GM06990 (cell line): ENCODE measurements around the gene ATP8B4.

Source experiments
- DNase-seq: peaks from one replicate; pipeline ENCODE4 v3.0.0-alpha.2; 2011; ENCODE audit not compliant: insufficient read length; ENCODE audit errors: extremely low read depth
- H3K27me3 ChIP-seq: replicated peaks from 2 replicates; pipeline ENCODE4 v1.6.0; 2011; ENCODE audit warnings: low read length; ENCODE audit not compliant: control insufficient read depth, insufficient read depth
- H3K36me3 ChIP-seq: 2 replicates; pipeline ENCODE4 v1.5.1; 2011; ENCODE audit warnings: low read length; ENCODE audit not compliant: control insufficient read depth, insufficient read depth
- H3K4me3 ChIP-seq: replicated peaks from 2 replicates; pipeline ENCODE4 v1.5.1; 2011; ENCODE audit warnings: low read depth, mild to moderate bottlenecking, control low read depth, low read length
- TF ChIP-seq, protein P1 (sequence below): IDR thresholded peaks from 2 replicates; pipeline ENCODE4 v1.5.1; 2011; ENCODE audit warnings: low read length, control low read depth, mild to moderate bottlenecking, inconsistent platforms; ENCODE audit not compliant: insufficient read depth, poor library complexity, severe bottlenecking

Gene ATP8B4, protein sequence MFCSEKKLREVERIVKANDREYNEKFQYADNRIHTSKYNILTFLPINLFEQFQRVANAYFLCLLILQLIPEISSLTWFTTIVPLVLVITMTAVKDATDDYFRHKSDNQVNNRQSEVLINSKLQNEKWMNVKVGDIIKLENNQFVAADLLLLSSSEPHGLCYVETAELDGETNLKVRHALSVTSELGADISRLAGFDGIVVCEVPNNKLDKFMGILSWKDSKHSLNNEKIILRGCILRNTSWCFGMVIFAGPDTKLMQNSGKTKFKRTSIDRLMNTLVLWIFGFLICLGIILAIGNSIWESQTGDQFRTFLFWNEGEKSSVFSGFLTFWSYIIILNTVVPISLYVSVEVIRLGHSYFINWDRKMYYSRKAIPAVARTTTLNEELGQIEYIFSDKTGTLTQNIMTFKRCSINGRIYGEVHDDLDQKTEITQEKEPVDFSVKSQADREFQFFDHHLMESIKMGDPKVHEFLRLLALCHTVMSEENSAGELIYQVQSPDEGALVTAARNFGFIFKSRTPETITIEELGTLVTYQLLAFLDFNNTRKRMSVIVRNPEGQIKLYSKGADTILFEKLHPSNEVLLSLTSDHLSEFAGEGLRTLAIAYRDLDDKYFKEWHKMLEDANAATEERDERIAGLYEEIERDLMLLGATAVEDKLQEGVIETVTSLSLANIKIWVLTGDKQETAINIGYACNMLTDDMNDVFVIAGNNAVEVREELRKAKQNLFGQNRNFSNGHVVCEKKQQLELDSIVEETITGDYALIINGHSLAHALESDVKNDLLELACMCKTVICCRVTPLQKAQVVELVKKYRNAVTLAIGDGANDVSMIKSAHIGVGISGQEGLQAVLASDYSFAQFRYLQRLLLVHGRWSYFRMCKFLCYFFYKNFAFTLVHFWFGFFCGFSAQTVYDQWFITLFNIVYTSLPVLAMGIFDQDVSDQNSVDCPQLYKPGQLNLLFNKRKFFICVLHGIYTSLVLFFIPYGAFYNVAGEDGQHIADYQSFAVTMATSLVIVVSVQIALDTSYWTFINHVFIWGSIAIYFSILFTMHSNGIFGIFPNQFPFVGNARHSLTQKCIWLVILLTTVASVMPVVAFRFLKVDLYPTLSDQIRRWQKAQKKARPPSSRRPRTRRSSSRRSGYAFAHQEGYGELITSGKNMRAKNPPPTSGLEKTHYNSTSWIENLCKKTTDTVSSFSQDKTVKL

DNA sequence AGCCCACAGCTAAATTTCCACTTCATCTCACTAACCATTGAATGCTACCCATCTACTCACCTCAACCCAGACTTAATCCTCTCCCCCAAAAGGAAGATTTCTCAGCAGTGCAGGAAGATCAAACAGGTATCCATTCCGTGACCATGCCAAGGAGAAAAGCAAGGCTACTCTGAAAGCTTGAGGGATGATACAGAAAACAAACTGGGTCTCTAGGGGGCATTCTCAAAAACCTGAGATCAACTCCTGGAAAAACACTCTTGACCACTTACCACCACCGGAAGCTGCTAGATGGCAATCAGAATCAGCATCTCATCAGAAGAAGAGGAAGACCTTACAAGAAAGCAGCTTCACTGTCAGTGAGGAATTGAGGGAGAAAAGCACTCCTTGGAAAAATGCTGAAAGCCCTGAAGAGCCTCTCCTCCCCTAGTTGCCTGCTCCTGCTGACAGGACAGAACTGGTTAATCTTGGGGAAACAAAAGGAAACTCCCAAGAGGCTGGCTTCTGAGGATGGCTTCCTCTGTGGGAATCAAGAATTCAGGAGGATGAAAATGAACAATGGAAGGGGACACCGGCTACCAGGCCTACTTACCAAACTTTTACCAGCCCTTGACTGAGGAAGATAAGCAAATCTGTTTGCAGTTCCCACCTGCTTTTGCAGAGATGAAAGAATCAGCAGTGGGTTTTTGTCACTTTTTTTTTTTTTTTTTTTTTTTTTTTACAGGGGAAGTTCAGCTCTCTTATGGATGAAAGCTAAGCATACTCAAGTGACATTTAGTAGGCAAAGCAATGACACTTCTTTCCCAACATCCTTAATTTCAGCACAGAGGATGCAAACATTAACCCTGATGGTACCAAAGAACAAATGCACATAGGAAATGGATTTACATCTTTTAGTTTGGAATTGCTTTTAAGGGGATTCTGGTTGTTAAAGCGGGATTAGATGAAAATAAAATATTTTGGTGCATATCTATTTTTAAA is at the start of gene ATP8B4:
Gene ATP8B4 (minus strand): TSS at position 171 of the 978 bp plus-strand sequence. CDS start 12,267 bp downstream, outside the sequence.
- no peaks in the 10 kb centered on the region for H3K36me3 ChIP-seq
- TF ChIP-seq, protein P1, sequence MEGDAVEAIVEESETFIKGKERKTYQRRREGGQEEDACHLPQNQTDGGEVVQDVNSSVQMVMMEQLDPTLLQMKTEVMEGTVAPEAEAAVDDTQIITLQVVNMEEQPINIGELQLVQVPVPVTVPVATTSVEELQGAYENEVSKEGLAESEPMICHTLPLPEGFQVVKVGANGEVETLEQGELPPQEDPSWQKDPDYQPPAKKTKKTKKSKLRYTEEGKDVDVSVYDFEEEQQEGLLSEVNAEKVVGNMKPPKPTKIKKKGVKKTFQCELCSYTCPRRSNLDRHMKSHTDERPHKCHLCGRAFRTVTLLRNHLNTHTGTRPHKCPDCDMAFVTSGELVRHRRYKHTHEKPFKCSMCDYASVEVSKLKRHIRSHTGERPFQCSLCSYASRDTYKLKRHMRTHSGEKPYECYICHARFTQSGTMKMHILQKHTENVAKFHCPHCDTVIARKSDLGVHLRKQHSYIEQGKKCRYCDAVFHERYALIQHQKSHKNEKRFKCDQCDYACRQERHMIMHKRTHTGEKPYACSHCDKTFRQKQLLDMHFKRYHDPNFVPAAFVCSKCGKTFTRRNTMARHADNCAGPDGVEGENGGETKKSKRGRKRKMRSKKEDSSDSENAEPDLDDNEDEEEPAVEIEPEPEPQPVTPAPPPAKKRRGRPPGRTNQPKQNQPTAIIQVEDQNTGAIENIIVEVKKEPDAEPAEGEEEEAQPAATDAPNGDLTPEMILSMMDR, result no peak
- H3K27me3 ChIP-seq, result no peaks in the 10 kb centered on the region; the same call in 1 of the 2 replicates
- DNase-seq, result no peak
- H3K4me3 ChIP-seq, result no peak within 1 kb of the TSS

DNA sequence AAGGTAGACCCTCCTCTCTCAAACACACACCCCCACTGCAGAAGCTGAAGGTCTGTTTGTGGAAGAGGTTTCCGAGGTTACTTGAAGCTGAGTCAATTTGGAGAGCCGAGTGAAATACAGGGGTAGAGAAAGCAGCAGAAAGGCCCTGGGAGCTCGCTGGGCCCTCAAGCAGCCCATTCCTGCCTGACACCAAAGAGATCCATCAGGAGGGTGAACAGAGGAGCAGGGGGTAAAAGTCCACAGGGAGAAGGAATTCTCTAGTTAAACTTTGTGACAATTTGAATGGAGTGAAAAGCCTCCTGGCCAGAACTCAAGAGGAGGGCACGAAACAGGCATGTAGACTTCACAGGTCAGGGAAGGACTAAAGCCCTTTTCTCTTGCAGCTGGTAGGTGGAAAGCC is 49.3 kb upstream of the ATP8B4 start:
- TF ChIP-seq, protein P1, result no peak
- no peak for DNase-seq
- no peaks in the 10 kb centered on the region for H3K36me3 ChIP-seq
- no peaks in the 10 kb centered on the region for H3K27me3 ChIP-seq
- no peak overlapping the region for H3K4me3 ChIP-seq

DNA sequence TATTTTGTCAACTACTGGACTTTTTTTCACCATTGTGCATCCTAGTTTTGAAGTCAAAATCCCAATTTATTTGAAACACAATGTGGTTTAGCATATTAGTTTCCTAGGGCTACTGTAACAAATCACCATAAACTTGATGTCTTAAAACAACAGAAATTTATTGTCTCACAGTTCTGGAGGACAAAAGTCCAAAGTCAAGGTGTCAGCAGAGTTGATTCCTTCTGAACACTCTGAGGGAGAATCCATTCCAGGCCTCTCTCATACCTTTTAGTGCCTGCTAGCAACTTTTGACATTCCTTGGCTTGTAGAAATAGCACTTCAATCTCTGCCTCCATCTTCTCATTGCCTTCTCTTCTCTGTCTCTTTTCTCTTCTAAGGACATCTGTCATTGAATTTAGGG is 48.1 kb upstream of the ATP8B4 start:
- TF ChIP-seq, protein P1, result no peak
- no peak for DNase-seq
- H3K27me3 ChIP-seq, result no peaks in the 10 kb centered on the region
- H3K4me3 ChIP-seq, result no peak overlapping the region
- no peaks in the 10 kb centered on the region for H3K36me3 ChIP-seq

DNA sequence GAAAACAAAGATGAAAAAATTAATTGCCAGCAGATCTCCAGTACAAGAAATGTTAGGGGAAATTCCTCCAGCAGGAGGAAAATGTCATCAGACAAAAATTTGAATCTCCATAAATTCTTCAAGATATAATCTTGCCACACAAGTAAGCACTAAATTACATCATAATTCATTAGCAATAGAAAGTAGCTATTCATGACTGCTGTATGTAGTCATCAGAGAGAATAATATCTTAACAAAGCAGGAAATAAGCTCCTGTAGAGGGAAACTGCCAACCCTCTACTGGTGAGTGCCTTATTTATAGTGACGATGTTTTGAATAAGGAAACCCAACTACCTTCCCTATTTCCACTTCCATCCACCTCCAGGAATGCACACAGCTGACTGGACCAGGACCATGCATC is 47.2 kb upstream of the ATP8B4 start:
- DNase-seq, result no peak
- no peaks in the 10 kb centered on the region for H3K36me3 ChIP-seq
- TF ChIP-seq, protein P1, result no peak
- no peak overlapping the region for H3K4me3 ChIP-seq
- no peaks in the 10 kb centered on the region for H3K27me3 ChIP-seq

DNA sequence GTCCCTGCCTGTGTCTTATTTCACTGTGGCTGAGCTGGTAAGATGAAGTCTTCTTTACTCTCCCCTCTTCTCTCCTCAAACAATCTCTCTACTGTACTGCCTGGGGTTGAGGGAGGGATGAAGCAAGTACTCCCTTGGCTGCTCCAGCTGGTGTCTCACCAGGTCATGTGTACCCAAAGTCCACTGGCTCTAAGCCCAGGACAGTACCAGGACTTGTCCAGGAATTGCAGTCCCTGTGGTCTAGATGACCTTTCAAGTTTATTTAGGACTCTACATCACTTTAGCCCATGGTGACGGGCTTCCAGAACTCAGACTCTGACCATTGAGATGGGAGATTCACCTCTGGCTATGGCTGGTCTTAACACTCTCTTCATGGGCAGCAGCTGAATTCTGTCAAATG is 45.4 kb upstream of the ATP8B4 start:
- no peaks in the 10 kb centered on the region for H3K27me3 ChIP-seq
- H3K4me3 ChIP-seq, result no peak overlapping the region
- H3K36me3 ChIP-seq, result no peaks in the 10 kb centered on the region
- no peak for DNase-seq
- TF ChIP-seq, protein P1, result no peak
